HG02970 (cell line): ENCODE data around the gene ATG14.
"Not testable (repeated sequence)": the region's sequence is repeated elsewhere in the genome, so short reads cannot be mapped to it uniquely, and the experiment has no call there.

Experiments used
- ATAC-seq: cut with Tn5 transposase; IDR thresholded peaks from one replicate; pipeline ENCODE4 v1.9.1; 2021; ENCODE audit warnings: mild to moderate bottlenecking, moderate library complexity, moderate number of reproducible peaks; ENCODE audit not compliant: unreplicated experiment, low FRiP score

The ATG14 gene

DNA sequence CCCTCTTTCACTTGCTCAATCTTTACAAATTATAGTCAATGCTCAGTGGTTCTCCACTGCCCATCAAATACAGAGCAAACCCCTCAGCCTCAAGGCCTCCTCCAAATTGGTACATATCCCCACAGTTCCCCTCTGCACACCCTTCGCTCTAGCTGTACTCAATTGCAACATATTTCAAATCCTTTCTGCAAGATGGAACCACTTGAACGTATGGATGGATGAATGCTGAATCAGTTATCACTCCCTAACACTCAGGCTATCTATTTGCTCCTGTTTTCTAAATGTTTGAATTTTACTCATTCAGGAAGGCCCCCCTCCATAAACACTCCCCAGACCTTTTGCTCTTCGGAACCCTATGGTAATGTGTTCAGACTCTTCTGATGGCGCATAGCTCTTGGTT lies 24.5 kb downstream of the ATG14 start:
- no peak for ATAC-seq

DNA sequence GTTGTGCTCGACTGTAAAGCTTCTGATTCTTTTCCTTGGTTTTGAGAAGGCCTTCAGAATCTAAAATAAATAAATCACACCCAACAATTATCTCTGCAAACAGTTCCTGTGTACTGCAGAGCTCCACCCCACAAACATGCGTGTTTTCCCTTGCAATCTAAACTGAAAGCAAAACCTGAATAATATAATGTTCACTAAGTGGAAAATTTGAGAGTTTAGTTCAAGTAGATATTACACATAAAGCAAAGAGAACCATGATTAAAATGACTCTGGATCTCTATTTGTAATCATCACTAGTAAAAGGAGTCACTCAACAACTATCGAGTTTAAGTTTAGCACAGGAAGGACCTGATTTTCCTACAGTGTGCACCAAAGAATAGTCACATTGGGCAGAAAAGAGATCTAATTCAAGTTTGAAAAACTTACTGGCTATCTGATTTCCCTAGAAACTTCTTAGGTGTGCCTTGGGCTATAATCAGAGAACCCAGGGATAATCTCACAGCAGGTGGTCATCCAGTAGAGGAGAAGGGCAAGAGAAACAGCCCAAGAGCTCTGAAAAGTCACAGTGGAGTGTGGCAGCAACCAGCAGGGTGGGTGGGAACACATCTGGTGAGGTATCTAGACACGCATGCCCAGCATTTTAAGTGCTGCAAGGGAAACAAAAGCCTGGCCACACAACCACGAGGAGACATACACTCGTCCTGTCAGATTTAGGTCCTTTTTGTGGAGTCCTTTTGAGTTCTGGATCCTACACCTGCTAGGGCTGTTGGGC lies 25.4 kb downstream of the ATG14 start:
- ATAC-seq: no peak

DNA sequence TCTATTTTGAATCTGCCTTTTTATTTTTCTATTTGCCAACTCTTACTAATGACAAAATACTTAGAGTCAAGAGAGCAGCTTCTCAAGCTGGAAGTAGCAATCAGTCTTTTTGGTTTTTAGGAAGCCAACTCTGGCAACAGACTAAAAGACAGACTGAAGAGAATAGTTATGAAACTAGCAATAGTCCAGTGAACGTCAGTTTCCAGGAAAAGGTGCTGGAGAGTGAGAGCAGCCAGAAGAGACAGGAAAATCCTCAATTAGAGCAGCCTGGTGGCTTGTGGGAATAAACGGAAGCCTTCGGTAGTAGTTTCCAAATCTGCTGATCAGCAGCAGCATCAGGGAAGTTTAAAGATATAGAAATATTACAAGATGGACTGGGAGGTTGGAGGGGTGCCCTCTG lies 27.1 kb downstream of the ATG14 start:
- no peak for ATAC-seq

DNA sequence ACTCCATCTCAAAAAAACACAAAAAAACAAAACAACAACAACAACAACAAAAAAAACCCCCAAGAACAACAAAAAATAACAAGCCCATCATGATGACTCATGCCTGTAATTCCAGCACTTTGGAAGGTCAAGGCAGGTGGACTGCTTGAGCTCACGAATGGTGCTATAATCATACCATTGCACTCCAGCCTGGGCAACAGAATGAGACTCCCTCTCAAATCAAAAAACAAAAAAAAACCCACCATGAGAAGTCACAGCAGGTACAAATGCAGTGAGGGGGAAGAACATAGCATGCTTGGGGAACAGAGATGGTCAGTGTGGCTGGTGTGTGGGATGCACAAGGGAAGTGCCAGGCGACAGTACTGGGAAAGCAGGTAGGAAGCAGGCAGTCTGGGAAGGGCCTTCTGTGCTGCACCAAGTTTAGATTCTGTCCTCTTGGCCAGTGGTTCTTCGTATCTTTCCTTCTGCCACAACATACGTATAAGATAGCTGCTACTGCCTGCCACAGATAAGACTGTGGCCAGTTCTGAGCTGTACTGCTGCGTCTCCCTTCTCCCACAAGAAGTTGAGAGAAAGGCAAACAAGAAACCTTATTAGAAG lies 28.0 kb downstream of the ATG14 start:
- ATAC-seq: no peak

DNA sequence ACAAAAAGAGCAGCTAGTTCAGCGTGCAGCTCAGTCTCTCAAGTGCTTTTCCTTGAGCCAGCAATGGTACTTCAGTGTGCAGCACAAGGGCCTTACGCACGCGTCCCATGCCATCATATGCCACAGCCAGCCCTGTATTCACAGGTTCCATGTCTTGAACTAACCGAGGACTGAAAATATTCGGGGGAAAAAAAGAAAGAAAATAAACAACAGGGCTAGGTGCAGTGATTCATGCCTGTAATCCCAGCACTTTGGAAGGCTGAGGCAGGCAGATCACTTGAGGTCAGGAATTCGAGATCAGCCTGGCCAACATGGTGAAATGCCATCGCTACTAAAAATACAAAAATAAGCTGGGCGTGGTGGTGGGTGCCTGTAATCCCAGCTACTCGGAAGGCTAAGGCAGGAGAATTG lies 28.6 kb downstream of the ATG14 start:
- not testable (repeated sequence) for ATAC-seq

DNA sequence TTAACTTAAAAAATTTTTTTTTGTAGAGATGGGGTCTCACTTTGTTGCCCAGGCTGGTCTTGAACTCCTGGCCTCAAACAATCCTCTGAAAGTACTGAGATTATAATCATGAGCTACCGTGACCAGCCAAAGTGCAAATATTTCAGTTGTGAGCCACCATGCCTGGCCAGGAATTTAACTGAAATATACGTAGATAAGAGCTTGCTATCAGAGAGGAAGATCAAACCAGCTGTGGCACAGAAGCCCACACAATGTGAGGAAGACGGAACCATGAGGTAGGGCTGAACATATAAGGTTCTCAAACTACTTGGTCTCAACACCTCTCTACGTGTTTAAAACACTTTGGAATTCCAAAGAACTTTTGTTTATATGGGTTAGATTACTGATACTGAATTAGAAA lies 29.1 kb downstream of the ATG14 start:
- ATAC-seq: no peak

DNA sequence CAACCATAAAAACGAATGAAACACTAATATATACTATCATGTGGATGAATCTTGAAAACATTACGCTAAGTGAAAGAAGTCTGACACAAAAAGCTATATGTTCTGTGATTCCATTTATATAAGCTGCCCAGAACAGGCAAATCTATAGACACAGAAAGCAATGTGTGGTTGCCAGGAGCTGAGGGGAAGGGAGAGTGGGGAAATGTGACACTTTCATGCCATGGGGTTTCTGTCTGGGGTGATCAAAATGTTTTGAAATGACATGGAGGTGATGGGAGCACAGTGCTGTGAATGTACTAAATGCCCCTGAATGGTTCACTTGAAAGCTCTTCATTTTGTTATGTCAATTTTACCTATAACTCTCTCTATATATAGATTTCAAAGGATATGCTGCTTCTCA lies 30.1 kb downstream of the ATG14 start:
- ATAC-seq: no peak

DNA sequence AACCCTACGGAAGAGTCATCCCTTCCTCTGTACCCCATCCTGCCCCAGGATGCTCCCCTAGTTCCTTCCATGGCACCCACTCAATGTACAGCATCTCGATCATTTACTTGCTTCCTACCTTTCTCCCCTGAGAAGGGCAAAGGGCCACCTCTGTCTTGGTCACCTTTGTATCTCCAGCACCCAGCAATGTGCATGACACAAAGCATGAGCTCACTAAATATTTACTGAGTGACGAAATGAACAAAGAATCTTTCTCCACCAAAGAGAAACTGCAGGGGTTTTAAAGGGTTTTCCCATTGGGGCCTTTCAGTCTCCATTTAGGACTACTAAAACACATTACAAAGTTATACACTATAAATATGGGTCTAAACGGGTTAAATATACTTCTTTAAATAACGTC lies 30.6 kb downstream of the ATG14 start:
- ATAC-seq: no peak

DNA sequence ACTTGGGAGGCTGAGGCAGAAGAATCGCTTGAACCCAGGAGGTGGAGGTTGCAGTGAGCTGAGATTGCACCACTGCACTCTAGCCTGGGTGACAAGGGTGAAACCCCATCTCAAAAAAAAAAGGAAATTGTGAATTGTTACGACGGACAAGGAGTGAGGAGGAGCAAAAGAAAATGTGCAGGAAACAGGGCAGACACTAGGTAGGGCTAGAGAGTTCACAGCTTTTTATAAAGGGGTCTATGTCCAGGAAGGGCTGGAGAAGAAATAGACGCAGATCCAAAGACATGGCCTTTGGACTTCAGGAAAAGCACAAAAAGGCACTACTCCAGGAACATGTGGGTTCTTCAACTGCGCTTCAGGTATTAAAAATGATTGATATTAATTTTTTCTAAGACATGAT lies 34.4 kb downstream of the ATG14 start:
- ATAC-seq: no peak

DNA sequence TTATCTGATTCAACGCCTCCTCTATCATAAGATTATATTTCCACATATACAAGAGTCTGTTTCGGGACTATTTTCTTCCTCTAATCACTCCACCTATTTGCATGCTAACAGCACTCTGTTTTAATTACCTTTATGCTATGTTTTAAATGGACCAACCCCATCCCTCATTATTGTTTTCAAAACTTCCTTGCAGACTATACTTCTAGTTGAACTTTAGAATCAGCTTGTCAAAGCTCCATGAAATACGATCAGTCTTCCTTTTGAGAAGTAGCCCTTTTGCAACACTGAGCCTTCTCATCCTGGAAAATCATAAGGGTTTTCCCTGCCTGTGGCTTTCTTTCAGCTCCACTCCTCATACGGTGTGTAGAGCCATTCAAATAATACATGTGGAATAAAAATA lies 36.9 kb downstream of the ATG14 start:
- ATAC-seq: no peak

DNA sequence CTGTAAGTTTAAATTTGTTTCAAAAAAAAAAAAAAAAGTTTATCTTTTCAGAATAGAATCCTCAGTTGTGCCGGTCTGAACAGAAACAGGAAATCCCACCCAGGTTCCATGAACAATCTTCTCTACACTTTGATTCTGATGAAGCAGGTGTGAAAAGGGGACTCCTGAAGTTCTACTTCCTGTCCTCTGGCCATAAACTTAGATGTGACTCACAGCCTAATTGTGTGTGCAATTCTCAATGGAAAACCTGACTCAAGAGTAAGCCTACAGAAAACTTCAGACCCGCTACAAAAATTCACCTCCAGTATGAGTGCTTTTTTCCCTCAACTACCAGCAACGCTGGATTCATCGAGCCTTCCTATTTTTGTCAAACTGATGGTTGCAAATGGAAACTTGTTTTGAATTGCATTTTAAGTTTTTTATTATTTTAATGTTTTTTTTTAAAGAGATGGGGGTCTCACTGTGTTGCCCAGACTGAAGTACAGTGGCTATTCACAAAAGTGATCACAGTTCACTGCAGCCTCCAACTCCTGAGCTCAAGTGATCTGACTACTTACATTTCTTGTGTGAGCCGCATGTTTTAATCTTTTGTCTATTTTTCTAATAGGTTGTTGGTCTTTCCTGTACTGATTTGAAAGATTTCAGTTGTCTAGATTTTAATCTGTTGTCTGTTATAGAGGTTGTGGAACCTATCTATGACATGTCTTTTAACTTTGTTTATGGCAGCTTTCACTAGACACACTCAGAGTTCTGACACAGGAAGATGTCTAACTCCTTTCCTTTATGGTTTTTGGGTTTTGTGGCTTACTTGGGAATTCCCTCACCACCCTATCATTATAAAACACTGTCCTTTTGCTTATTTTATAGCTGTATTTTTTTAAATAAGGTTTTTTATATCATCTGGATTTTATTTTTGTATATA lies 37.6 kb downstream of the ATG14 start:
- ATAC-seq: no peak

DNA sequence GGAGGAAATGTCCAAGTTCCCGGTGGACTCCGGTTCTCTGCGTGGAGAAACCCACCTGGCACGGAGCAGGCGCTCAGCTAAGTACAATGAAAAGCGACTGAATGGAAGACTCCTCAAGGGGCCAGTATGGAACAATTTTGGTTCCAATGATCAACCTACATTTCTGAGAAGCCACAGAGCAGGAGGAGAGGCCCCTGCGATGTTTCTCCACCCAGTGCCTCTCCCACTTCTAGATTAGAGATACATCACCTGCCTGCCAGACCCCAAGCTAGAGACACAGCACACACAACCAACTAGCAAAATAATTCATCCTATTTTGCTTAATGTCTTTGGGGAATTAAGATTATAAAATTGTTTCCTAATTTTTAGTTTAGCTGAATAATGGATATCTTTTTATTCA lies 38.8 kb downstream of the ATG14 start:
- no peak for ATAC-seq

DNA sequence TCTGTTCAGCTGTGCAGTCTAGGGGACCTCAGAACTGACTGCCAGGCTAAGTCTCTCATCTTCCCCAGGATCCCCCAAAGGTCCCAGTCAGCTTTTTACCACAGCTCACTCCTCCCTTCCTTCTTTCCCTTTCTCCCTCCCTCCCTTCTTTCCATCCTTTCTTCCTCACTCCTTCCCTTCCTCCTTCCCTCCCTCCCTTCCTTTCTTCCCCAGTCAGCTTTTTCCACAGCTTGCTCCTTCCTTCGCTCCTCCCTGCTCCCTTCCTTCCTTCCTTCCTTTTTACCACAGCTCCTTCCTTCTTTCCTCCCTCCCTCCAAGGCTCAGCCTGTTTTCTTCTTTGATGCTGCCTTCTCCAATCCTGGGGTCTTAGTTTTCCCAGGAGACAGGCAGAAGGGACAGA lies 39.2 kb downstream of the ATG14 start:
- no peak for ATAC-seq

DNA sequence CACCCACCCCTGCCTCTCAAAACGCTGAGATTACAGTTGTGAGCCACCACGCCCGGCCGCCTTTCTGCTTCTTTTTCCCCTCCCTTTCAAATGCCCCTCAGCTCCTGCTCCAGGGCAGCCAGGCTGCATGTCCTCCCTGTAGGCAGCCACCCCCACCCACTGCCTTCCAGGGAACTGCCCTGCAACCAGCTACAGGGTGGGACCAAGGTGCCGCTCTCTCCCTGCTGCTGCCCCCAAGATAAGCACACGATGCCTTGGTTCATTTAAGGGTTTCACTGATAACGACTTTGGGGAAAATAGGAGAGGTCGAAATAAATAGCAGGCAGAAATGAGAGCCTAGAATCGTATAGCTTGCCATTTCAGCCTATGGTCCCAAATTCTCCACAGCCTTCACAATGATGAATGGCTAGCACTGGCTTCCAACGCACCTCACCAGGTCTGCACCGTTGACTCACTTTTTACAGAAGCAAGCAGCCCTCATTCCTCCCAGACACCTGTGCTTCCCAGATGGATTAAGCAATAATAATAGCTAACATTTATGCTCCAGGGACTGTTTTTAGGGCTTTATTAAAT lies 40.7 kb downstream of the ATG14 start:
- ATAC-seq: no peak

DNA sequence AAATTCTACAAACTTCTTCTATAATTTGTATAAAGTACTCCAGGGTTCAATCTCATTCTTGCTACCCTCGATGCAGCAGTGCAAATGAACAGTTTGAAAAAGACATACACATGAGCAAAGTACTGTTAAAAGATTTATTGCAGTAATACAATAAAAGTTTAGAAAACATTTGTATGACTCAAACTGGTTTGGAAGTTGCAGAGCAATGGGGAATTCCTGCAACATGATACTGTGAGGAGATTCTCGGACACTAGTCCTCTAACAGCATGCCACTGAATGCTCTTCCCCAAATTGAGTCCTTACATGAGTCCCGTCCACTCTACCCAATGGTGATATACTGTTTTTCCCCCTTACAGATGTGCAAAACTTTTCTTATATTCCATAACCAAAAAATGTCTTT lies 45.4 kb downstream of the ATG14 start:
- ATAC-seq: no peak

DNA sequence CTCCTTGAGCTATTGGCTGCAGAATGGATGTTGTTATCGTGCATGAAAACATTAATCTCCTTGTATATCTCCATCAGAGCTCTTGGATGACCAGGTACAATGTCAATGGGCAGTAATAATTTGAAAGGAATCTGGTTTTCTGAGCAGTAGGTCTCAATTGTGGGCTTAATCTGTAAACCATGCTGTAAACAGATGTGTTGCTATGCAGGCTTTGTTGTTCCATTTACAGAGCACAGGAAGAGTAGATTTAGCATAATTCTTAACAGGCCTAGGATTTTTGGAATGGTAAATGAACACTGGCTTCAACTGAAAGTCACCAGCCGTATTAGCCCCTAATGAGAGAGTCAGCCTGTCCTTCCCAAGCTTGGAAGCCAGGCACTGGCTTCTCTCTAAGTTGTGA lies 50.4 kb downstream of the ATG14 start:
- ATAC-seq: no peak

DNA sequence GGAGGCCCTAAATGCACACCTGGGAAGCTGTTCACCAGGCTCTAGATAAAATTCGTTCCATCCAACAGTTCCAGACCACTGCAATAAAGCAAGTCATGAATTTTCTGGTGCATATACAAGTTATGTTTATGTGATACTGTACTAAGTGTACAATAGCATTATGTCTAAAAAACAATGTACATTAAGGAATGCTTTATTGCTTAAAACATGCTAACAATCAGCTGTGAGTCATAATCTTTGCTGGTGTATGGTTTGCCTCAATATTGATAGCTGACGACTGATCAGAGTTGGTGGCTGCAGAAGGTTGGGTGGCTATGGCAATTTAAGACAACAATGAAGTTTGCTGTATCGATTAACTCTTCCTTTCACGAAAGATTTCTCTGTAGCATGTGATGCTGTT lies 52.3 kb downstream of the ATG14 start:
- no peak for ATAC-seq

DNA sequence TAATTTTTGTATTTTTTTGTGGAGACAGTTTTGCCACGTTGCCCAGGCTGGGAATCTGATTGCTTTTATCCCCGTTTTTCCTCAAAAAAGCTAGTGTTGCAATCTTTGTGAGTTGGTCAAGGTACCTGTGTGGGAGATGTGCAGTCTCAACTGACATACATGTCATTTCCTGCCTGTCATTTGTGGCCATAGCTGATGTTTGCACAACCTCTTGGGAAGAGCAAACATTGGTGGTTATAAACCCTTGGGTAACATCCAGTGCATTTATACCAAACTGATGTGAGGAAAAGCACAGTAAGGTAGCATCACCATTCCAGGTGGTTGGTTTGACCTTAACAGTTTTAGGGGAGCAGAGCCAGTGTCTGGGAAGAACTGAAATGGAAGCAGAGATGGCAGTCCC lies 54.7 kb downstream of the ATG14 start:
- ATAC-seq: no peak

DNA sequence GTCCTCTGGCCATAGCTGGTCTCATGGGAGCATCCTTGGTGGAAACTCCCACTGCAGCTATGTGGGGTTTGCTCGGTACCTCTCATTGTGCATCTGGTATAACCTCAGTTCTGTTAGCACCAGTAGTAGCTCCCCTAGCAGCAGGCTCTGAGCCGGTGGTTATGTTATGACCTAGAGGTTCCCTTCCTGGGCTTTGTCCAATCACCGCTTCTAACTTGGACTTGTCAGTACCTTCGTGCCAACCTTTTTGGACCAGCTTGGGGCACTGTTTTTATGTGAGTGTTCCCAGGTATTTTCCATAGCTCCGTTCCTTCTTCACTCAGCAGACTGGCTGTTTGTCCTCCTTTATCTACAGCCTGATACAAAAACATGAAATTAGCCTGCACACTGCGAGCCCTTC lies 55.7 kb downstream of the ATG14 start:
- ATAC-seq: no peak

DNA sequence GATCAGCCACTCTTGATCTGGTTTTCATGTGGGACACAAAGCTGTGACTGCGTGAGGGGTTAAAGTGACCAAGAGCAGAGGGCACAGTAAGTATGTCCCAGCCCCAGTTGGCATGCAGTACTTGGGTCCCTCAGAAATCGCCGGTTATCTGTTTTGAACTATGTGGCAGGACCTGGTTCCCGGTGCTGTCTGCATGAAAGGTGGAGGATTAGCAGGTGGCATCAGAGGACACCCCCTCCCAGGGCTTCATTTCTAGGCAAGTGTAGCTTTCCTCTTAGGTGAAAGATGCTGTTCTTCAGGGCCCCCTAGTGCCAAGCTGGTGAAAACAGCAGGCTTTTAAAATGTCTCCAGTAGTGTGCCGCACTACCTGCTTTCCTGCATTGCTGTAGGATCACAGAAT lies 57.1 kb downstream of the ATG14 start:
- ATAC-seq: no peak
